GF-D8 (cell line): ENCODE results near the gene FAM53B.
A peak's percentile ranks its signal among the peaks of the same experiment; 100 is the strongest.

Source experiments
- DNase-seq: peaks from one replicate; lab custom pipeline; 2025; lab: John Stamatoyannopoulos, UW

FAM53B gene

DNA sequence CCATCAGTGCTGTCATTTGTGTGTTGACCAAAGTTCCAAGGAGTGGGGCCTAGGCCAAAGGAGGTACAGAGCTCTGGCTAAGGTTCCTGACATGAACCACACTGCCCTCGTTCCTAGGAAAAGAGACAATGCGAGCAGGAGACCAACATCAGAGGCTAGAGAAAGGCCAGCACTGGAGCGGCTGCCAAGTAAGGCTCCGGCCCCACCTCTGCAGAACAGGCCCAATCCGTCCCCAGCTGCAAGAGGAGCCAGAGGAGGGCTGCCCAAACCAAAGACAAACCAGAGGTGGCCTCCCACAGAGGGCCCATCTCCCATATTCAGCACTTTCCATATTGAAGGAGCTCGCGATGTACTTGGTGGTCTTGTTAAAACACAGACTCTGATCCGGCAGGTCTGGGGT is 81.0 kb downstream of the FAM53B start:
- DNase-seq = no peak

DNA sequence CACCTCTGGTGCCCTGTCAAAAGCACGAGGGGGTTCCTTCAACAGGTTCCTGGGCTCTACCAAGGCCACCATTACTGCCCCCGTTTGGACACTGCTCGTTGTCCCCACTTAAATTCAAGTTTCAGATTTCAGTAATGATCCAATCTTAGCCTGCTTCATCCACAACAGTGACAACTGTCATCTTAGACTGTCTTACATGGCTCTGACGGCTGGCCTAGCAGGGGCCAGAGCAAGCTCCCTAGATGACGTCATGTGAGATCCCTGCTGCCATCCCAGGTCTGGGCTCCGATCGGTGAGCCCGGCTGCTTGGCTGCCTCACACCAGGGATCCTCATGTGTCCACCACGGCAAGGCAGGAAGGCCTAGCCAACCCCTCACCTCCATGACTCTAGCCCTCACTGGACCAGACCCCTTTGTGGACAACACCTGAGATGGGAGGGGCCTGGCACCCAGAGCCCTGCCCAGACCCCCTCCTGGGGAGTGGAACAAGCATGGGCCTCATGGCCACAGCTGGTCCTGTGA is 82.5 kb downstream of the FAM53B start:
- DNase-seq = no peak

DNA sequence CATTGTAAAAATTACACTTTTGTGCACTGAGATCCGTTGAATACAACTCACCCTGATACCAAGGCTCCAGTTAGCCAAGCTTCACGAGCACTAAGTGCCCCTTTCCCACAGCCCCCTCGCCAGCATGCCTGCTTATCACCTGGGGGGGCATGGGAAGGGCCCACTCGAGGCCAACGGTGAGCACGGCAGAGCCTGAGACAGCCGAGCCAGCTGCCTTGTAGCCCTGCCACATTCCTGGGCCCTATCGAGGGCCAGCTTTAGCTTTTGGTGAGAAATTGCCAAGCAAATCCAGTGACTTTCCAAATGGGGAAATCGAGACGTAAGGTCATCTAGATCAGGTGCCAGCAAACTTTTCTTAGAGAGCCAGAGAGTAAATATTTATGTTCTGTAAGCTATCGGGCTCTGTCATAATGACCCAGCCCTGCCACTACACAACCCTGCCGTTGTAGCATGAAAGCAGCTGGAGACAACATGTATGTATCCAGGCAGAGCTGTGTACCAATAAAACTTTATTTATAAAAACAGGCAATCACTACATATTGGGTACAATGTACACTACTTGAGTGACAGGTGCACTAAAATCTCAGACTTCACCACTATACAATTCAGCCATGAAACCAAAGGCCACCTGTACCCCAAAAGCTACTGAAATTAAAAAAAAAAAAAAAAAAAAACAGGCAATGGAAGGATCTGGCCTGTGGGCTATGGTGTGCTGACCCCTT is 83.6 kb downstream of the FAM53B start:
- DNase-seq = no peak

DNA sequence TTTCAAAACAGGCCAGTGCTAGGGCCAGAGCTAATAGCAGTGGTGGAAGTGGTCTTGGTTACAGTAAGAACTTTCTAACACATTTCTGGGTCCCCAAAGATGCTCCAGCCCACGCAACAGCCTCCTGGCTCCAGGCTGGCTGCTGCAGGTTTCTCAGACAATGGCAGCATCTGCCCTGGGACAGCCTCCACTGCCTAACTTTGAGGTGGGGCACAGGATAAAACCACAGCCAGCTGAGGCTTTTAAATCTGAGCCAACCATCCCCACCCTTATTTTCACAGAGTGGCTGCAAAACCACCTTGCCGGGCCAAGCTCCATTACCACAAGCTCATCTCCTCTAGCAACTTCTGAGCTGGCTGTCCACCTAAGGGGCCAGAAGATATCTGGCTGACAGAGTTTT is 84.8 kb downstream of the FAM53B start:
- no peak for DNase-seq

- DNase-seq = no peak
Observed at GRCh38 chr10:124658591-124659242, 85.5 kb downstream of the FAM53B start.

DNA sequence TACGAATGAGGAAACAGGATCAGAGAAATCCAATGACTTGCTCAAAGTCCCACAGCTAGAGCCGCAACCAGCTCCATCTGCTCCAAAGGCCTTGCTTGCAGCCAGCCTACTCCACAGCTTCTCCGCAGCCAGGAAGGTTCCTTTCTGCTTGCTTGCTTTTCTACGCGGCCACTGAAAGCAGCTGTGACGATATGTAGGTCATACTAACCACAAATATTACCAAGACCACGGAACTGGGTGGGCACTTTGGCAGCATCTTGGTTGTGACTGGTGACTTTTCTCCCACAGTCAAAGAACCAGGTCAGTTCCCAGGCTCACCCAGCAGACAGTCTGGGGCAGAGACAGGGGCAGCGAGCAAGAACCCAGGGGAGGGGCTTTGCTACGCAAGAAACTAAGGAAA is 86.4 kb downstream of the FAM53B start:
- no peak for DNase-seq

DNA sequence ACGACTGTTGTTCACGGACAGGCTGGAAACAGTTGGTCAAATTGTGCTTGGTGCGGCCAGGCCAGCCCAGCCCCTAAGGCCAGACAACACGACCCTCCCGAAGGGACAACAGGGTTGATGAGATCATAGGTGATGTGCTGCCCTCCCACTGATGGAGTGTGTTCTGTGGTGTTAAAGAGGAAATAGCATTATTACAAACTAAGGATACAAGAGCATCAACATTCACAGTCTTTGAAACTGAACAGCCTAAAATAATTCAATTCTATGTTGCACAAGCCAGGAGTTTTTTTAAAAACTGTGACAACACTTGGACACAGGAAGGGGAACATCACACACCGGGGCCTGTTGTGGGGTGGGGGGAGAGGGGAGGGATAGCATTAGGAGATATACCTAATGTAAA is 87.6 kb downstream of the FAM53B start:
- DNase-seq = no peak

DNA sequence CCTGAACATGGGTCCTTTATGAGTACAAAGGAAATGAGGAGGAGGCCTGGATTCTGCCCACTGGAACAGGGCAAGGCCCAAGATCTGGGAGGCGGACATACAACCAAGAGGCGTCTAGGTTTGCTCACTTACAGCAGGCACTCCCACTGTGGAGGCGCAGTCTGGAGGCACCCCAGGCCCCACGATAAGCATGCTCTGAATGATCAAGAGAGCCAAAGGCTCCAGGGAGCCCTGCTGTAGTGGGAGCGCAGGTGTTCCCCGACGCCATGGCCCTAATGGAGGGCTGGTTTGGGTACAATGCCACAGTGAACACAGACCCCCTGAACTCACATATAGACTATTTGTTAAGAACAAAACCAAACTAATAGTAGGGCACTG is 88.1 kb downstream of the FAM53B start:
- DNase-seq = no peak

DNA sequence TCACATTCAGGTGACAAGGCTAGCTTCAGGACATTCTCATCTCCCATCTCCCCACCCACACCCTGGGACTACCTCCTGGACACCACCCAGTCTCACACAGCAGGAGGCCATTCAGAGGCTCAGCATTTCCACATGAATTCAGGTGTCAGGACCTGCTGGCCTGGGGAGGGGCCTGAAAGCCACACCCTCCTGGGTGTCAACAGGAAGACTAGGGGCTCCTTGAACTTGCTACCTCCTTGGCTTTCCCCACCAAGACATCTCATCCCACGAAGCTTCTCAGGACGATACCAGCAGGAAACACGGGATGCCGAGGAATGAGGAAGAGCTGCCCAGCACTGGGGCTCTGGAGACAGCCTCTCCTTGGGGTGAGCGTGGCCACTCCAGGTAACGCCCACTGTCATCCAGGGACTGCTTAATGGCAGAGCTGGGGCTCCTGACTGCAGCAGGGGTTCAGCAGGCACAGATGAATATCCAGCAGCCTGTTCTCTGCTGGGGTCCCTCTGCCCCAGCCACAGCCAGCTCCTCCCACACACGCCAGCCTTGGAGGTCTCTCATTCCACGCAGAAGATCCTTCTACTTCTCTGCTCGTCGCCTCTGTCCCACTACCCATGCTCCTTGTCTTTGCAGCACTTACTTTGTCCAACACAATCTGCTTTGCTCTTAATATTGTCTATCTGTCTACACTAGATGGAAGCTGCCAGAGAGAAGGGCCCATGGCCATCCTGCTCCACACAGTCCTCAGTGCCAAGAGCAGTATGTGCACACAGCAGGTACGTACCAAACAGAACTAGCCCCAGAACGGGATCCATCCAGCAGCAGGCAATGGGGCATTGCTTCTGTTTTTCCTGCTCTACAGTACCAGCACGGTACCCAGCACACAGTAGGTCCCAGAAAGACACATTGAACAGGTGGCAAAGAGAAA is 88.7 kb downstream of the FAM53B start:
- DNase-seq = no peak

GRCh38 chr10:124654686-124655085 is 89.5 kb downstream of the FAM53B start:
- DNase-seq = no peak

DNA sequence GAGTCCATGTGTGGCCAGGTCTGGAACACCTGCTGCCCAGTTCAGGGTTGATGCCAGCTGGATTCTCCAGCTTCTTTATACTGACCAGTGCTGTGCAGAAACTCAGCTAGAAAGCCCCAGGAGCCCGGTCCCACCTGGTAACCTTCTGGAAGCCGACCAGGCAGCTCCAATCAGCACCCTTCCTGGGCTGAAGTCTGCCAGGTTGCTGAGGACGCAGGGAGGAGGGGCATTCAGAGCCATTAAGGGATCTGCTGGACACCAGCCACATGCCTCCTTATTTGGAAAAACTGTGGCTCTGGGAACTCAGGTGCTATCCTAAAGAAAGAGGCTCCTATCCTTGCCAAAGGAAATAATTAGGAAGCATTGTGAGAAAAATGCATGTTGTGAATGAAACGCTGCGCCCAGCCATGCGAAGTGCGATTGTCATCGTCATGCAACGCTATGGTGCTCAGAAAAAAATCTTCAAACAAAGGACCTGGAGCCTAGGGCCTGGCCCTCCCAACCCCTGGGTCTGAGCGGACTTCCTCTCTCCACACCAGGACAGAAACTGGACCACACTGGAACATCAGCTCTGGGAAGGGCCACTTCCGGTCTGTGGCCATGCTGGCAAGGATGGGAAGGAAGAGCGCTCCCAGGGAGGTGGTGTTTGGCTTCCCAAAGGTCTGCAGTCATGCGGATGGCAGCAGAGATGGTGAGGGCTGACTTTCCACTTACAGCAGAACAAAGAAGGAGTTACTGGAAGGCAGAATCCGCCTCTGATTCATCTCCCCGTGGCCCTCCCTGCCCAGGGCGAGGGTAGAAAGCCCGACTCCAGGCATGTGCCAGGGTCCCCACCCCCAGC is 90.1 kb downstream of the FAM53B start:
- no peak for DNase-seq

- DNase-seq = no peak
Observed at GRCh38 chr10:124653311-124653710, 90.9 kb downstream of the FAM53B start.

GRCh38 chr10:124652701-124653100 is 91.5 kb downstream of the FAM53B start:
- no peak for DNase-seq

GRCh38 chr10:124652200-124652599 is 92.0 kb downstream of the FAM53B start:
- DNase-seq = no peak

DNA sequence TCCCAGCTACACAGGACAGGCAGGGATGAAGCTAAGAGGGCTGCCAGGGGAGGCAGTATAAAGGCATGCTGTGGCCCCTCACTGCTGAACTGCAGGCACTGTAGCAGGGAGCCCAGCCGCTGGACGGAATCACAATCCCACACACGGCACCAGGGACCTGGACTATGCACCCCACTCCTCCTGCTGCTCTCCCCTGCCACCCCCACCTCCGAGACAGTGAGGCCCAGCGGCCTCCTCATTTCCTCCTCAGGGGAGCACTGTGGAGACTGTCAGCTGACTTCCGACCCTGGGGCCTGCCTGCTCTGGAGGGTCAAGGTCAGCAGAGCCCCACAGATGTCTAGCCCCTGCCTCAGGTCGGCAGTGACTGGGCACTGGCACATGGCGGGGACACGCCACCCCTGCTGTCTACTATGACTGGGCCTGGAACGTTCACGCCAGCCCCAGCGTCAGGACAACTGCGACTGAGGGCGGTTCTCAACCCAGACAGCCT is 92.7 kb downstream of the FAM53B start:
- no peak for DNase-seq

DNA sequence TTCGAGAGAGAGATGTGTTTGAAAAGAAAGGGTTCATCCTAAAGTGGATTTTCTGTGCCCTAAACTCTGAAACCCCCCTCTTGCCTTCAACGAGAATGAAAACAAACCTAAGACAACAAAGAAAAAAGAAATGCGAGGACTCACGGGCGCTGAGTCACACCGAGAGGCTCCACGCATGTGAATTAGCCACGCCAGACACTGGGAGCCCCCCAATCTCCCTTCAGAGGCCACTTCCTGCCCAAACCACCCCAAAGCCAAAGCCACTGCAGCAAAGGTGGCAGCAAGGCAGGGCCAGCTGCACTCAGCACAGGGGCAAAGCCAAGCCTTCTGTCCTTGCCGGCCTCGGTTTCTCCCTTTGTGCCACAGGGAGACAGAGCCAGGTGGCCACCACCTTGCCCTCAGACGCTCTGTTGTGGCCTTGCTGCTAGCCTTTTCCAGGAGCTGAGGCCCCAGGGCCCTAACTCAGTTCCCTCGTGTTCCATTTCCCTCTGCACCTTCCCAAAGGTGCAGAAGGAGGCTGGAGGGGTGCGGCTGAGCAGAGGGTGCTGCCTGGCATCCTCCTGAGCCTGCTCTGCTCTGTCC is 93.3 kb downstream of the FAM53B start:
- no peak for DNase-seq

- no peak for DNase-seq
Observed at GRCh38 chr10:124650263-124650662, 93.9 kb downstream of the FAM53B start.

GRCh38 chr10:124649214-124649613 is 95.0 kb downstream of the FAM53B start:
- no peak for DNase-seq

DNA sequence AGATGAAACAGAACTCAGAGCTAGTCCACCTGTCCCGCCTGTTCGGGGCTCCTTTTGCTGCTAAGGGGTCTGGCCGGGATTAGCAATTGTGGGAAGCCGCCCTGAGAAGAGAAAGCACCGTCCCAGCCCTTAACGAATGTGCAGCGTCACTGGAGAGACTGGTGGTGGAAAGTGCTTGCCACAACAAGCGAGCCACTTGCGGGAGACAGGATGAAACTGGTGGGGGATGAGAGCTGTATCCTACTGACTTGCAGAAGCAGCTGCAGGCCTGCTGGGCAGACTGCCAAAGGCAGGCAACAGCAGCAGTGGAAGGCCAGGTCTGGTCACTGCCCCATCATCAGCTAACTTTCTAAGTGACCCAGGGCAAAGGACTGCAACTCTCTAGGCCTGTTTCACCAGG is 95.4 kb downstream of the FAM53B start:
- peak; percentile 84 for DNase-seq

DNA sequence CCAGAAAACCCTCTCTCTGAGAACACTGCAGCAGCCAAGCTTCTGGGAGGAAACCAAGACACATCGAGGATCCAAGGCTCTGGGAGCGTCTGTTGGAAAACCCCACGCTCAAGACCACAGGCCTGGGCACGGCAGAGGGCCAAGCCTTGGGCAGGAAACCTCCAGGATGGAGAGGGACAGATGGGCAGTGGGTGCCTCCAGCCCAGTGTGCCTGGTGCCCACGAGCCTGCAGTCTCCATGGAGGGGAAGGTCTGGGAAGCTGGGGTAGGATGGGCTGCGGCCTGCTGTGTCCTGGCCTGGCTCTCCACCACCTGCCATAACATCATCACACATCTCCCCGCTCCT is 96.1 kb downstream of the FAM53B start:
- no peak for DNase-seq

GRCh38 chr10:124647421-124648130 is 96.6 kb downstream of the FAM53B start:
- DNase-seq = peak; percentile 81
